ENCODE measurements around the gene MICALL1.

- TF ChIP-seq CTCF (IDR thresholded peaks at IDR 0.05) (no peak), POLR2A (IDR thresholded peaks at IDR 0.05) (no peak)
Observed at GRCh38 chr22:37892566-37893335, 13.3 kb upstream of the MICALL1 start.
